OCI-LY3 (cell line): ENCODE data around the gene ZNF70.

Source experiments
- H2AFZ ChIP-seq: fragments of 200-600, 300-600 bp; shearing (Covaris generic); 2 replicates; pipeline ENCODE4 v1.6.0; 2014; ENCODE audit warnings: antibody characterized with exemption, low read depth, low read length
- H3K27ac ChIP-seq: fragments of 200-600, 300-600 bp; sonication (generic); 2 replicates; pipeline ENCODE4 v1.5.1; 2014; ENCODE audit warnings: mild to moderate bottlenecking, low read length, moderate library complexity, mixed read lengths
- H3K27me3 ChIP-seq: fragments of 200-600, 300-600 bp; sonication (generic); 2 replicates; pipeline ENCODE4 v1.6.1; 2014; ENCODE audit warnings: low read depth, low read length, mixed read lengths
- H3K36me3 ChIP-seq: fragments of 200-600, 300-600 bp; sonication (generic); replicated peaks from 2 replicates; pipeline ENCODE3; 2014; ENCODE audit warnings: low read depth, low read length, mixed read lengths
- H3K4me1 ChIP-seq: fragments of 300-600, 200-600 bp; sonication (generic); 2 replicates; pipeline ENCODE4 v1.6.1; 2014; ENCODE audit warnings: low read length, mixed read lengths
- H3K4me2 ChIP-seq: fragments of 200-600, 300-600 bp; sonication (generic); 2 replicates; pipeline ENCODE4 v1.6.1; 2014; ENCODE audit warnings: low read length, mixed read lengths
- H3K4me3 ChIP-seq: fragments of 300-600, 200-600 bp; sonication (generic); 2 replicates; pipeline ENCODE4 v1.5.1; 2014; ENCODE audit warnings: antibody characterized with exemption, mild to moderate bottlenecking, low read length, moderate library complexity
- H3K79me2 ChIP-seq: fragments of 300-600, 200-600 bp; shearing (Covaris generic); 2 replicates; pipeline ENCODE4 v1.6.1; 2014; ENCODE audit warnings: mild to moderate bottlenecking, low read length, mixed read lengths
- H3K9ac ChIP-seq: fragments of 300-600, 200-600 bp; shearing (Covaris generic); 2 replicates; pipeline ENCODE4 v1.6.0; 2014; ENCODE audit warnings: mild to moderate bottlenecking, low read length, moderate library complexity
- H3K9me3 ChIP-seq: fragments of 200-600, 300-600 bp; shearing (Covaris generic); 2 replicates; pipeline ENCODE4 v1.6.1; 2014; ENCODE audit warnings: low read length, mixed read lengths; ENCODE audit not compliant: insufficient read depth
- H4K20me1 ChIP-seq: fragments of 200-600, 300-600 bp; sonication (generic); 2 replicates; pipeline ENCODE4 v1.6.1; 2016; ENCODE audit warnings: low read length, mixed read lengths; ENCODE audit not compliant: insufficient read depth
- CTCF ChIP-seq: fragments of 200-600, 300-600 bp; sonication (generic); IDR thresholded peaks from 2 replicates; pipeline ENCODE4 v1.5.1; 2014; ENCODE audit warnings: antibody characterized with exemption, low read length, low read depth
- EZH2phosphoT487 ChIP-seq: fragments of 200-600 bp; shearing (Covaris generic); IDR thresholded peaks from 2 replicates; pipeline ENCODE4 v1.6.1; 2018; ENCODE audit warnings: antibody characterized with exemption, mixed run types, low read depth

Gene ZNF70

GRCh38 chr22:23783265-23784150 is 32.6 kb upstream of the ZNF70 start:
- no peaks in the 10 kb centered on the region for H3K27me3 ChIP-seq
- H3K4me2 ChIP-seq: no peak overlapping the region
- no peak overlapping the region for H3K9ac ChIP-seq
- H3K36me3 ChIP-seq: peaks cover 2% of the 10 kb centered on the region
- TF ChIP-seq EZH2phosphoT487 (no peak), CTCF (no peak)
- peaks cover 13% of the 10 kb centered on the region for H3K79me2 ChIP-seq
- no peaks in the 10 kb centered on the region for H3K9me3 ChIP-seq
- no peak overlapping the region for H3K4me3 ChIP-seq
- no peak overlapping the region for H2AFZ ChIP-seq
- H4K20me1 ChIP-seq: peaks cover 12% of the 10 kb centered on the region
- peaks cover 14% of the 10 kb centered on the region for H3K4me1 ChIP-seq
- no peak overlapping the region for H3K27ac ChIP-seq

- Histone ChIP-seq H3K9me3 (no peaks in the 10 kb centered on the region), H3K4me1 (peaks cover 6% of the 10 kb centered on the region), H3K27ac (no peak overlapping the region), H3K36me3 (no peaks in the 10 kb centered on the region), H3K27me3 (no peaks in the 10 kb centered on the region), H4K20me1 (peaks cover 4% of the 10 kb centered on the region), H3K4me3 (no peak overlapping the region), H3K4me2 (no peak overlapping the region), H3K79me2 (peaks cover 5% of the 10 kb centered on the region), H3K9ac (no peak overlapping the region), H2AFZ (no peak overlapping the region)
- TF ChIP-seq EZH2phosphoT487 (no peak), CTCF (no peak)
Measured at GRCh38 chr22:23782703-23783102, 31.8 kb upstream of the ZNF70 start.

GRCh38 chr22:23782252-23782651 is 31.3 kb upstream of the ZNF70 start:
- H3K4me2 ChIP-seq: no peak overlapping the region

More at GRCh38 chr22:23782252-23782651, 31.3 kb upstream of the ZNF70 start:
- H3K9me3 ChIP-seq: no peaks in the 10 kb centered on the region
- no peak overlapping the region for H2AFZ ChIP-seq
- no peak overlapping the region for H3K27ac ChIP-seq
- TF ChIP-seq CTCF (no peak), EZH2phosphoT487 (no peak)
- H3K79me2 ChIP-seq: peaks cover under 1% of the 10 kb centered on the region; the same call in 1 of the 2 replicates
- H3K9ac ChIP-seq: no peak overlapping the region
- peaks cover 6% of the 10 kb centered on the region for H3K4me1 ChIP-seq
- no peaks in the 10 kb centered on the region for H3K36me3 ChIP-seq
- H4K20me1 ChIP-seq: no peaks in the 10 kb centered on the region
- H3K27me3 ChIP-seq: no peaks in the 10 kb centered on the region
- no peak overlapping the region for H3K4me3 ChIP-seq
